ENCODE data around the gene RNF141. TPM values are rescaled to one million over a fixed set of nuclear protein-coding genes. Genes with fewer than 3 reads are reported as not detected.

Gene RNF141
- total RNA-seq, 1 donor from 2014 or later, result 35.9 TPM

DNA sequence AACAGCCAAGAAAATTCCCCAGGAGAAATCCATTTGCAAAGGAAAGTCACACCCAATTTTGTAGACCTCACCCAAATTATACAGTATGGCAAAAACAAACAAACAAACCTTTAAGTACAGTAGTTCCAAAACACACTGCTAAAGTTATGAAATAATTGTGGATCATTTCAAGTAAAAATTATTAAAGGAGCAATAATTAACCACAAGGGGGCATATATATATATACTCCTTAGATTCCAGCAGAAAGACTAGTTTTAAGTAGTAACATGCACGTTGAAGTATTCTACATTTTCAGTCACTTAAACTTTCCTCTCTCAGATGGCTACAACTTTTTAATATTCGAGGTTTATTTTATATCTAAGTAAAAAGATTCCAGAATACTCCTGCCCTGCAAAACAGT is 26.8 kb downstream of the RNF141 start:
- H3K9me3 Mint-ChIP-seq (ENCODE audit: low read depth), result no peaks in the 10 kb centered on the region
- TF ChIP-seq, protein P1, sequence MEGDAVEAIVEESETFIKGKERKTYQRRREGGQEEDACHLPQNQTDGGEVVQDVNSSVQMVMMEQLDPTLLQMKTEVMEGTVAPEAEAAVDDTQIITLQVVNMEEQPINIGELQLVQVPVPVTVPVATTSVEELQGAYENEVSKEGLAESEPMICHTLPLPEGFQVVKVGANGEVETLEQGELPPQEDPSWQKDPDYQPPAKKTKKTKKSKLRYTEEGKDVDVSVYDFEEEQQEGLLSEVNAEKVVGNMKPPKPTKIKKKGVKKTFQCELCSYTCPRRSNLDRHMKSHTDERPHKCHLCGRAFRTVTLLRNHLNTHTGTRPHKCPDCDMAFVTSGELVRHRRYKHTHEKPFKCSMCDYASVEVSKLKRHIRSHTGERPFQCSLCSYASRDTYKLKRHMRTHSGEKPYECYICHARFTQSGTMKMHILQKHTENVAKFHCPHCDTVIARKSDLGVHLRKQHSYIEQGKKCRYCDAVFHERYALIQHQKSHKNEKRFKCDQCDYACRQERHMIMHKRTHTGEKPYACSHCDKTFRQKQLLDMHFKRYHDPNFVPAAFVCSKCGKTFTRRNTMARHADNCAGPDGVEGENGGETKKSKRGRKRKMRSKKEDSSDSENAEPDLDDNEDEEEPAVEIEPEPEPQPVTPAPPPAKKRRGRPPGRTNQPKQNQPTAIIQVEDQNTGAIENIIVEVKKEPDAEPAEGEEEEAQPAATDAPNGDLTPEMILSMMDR (IDR thresholded peaks at IDR 0.05), result peak; percentile 85
- DNase-seq (ENCODE audit: low spot score), result no peak

DNA sequence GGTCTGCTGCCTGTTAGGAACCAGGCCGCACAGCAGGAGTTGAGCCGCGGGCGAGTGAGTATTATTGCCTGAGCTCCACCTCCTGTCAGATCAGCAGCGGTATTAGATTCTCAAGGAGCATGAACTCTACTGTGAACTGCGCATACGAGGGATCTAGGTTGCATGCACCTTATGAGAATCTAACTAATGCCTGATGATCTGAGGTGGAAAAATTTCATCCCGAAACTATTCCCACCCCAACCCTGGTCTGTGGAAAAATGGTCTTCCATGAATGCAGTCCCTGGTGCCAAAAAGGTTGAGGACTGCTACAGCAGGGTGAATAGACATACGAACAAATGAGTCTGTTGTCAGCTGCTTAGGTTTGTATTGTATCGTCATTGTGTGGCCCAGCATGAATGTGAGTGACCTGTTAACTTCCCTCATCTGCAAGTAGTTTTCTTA is 29.8 kb downstream of the RNF141 start:
- peaks cover 15% of the 10 kb centered on the region for H3K4me1 Mint-ChIP-seq (ENCODE audit: low read depth)
- TF ChIP-seq, protein P1 (IDR thresholded peaks at IDR 0.05), result no peak
- H3K4me3 Mint-ChIP-seq (ENCODE audit: unreplicated experiment), result no peak overlapping the region

More for the DNA sequence above, 26.8 kb downstream of the RNF141 start:
- no peak overlapping the region for H3K4me3 Mint-ChIP-seq (ENCODE audit: unreplicated experiment)
- H3K27ac Mint-ChIP-seq (ENCODE audit: unreplicated experiment), result peak overlapping the region; percentile 60
- no peaks in the 10 kb centered on the region for H3K27me3 Mint-ChIP-seq (ENCODE audit: low read depth)
- H3K4me1 Mint-ChIP-seq (ENCODE audit: low read depth), result peaks cover 32% of the 10 kb centered on the region
- H3K36me3 Mint-ChIP-seq (ENCODE audit: low read depth), result peaks cover 6% of the 10 kb centered on the region

DNA sequence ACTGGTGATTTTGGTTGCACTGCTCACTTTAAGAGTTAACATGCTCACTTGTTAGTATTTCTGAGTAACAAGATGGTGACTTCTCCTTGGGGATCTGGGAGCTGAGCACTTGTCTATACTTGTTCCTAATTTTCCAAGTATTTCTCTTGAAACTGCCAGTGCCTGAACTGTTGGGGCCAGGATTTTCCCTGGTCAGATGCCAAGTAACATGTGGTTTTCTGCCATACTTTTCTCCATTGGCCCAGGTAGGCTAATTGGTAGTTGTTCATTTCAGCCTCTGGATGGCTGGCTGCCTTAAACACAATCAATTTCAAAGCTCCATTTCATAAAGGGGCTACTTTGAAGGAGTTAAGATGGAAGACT is 35.0 kb downstream of the RNF141 start:
- Mint-ChIP-seq H3K27me3 (ENCODE audit: low read depth) (no peaks in the 10 kb centered on the region), H3K4me1 (ENCODE audit: low read depth) (no peaks in the 10 kb centered on the region), H3K27ac (ENCODE audit: unreplicated experiment) (no peak overlapping the region), H3K36me3 (ENCODE audit: low read depth) (peaks cover 1% of the 10 kb centered on the region), H3K9me3 (ENCODE audit: low read depth) (no peaks in the 10 kb centered on the region), H3K4me3 (ENCODE audit: unreplicated experiment) (no peak overlapping the region)
- DNase-seq (ENCODE audit: low spot score), result no peak
- TF ChIP-seq, protein P1 (IDR thresholded peaks at IDR 0.05), result no peak

More for the DNA sequence above, 29.8 kb downstream of the RNF141 start:
- Mint-ChIP-seq H3K27me3 (ENCODE audit: low read depth) (no peaks in the 10 kb centered on the region), H3K9me3 (ENCODE audit: low read depth) (no peaks in the 10 kb centered on the region), H3K36me3 (ENCODE audit: low read depth) (peaks cover 3% of the 10 kb centered on the region), H3K27ac (ENCODE audit: unreplicated experiment) (no peak overlapping the region)
- DNase-seq (ENCODE audit: low spot score), result no peak

DNA sequence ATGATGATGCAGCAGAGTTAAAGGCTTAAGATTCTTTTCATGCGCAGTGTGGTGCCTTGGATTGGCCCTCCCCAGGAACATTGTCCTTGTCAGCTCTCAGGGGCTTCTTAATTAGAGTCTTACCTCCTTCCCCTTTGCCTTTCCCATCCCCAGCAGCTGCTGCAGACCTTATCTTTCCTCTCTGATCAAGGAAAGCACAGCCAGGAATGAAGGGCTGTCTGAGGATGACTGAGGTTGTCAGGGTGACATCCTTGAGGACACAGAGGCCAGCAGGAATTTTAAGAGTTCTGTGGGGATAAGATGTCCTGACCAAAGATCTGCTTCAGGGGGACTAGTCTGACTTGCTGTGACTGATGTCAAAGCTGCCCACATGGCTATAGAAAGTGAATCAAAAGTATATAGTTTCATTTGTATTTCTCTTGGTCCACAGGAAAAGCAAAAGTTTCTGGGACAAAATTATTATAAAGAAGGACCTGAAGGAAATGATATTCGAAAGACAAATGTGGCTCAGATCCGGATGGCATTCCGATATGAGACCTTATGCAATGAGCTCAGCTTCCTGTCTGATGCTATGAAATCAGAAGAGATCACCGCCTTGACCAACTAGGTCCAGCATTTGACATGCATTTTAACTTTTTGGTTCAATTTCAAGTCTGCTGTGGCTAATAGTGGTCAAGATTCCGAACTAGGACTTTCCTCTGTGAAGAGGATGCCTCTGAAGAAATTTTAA is 35.5 kb downstream of the RNF141 start:
- TF ChIP-seq, protein P1 (IDR thresholded peaks at IDR 0.05), result no peak
- Mint-ChIP-seq H3K36me3 (ENCODE audit: low read depth) (peaks cover 1% of the 10 kb centered on the region), H3K9me3 (ENCODE audit: low read depth) (no peaks in the 10 kb centered on the region), H3K27me3 (ENCODE audit: low read depth) (no peaks in the 10 kb centered on the region), H3K4me3 (ENCODE audit: unreplicated experiment) (no peak overlapping the region), H3K4me1 (ENCODE audit: low read depth) (no peaks in the 10 kb centered on the region), H3K27ac (ENCODE audit: unreplicated experiment) (no peak overlapping the region)
- DNase-seq (ENCODE audit: low spot score), result no peak

DNA sequence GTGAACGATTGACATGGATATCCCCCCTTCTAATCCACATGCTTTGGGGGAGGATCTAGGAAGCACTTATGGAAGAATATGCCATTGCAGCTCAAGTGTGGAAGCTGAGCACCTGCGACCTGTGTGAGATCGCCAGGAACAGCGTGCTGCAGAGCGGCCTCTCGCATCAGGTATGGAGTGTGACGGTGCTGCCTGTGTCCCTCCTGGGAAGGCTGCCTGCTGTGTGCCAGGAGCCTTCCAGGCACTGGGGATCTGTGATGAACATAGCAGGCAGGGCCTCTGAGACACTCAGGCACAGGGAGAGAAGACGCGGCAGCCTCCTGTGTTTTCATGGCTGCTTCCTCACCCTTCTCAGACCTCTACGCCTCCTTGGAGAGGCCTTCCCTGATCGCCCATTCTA is 36.5 kb downstream of the RNF141 start:
- Mint-ChIP-seq H3K9me3 (ENCODE audit: low read depth) (no peaks in the 10 kb centered on the region), H3K36me3 (ENCODE audit: low read depth) (peaks cover 1% of the 10 kb centered on the region), H3K27ac (ENCODE audit: unreplicated experiment) (no peak overlapping the region), H3K4me3 (ENCODE audit: unreplicated experiment) (no peak overlapping the region), H3K27me3 (ENCODE audit: low read depth) (no peaks in the 10 kb centered on the region), H3K4me1 (ENCODE audit: low read depth) (no peaks in the 10 kb centered on the region)
- DNase-seq (ENCODE audit: low spot score), result no peak
- TF ChIP-seq, protein P1 (IDR thresholded peaks at IDR 0.05), result no peak

Measured in chondrocyte (in vitro differentiated cells).